Tibial nerve (tissue), 4 donors: ENCODE measurements around the gene PHYH.

Experiments used
- CTCF ChIP-seq, 5 experiments: fragments of 200-600 bp in 3 of 5; fragments of 450-650 bp in 2 of 5; sonication (generic) in 3 of 5; IDR thresholded peaks; one replicate each; pipeline ENCODE4 v1.5.1; 2016 to 2019; ENCODE audit warnings: antibody characterized with exemption in 5 of 5, mild to moderate bottlenecking in 3 of 5, moderate library complexity in 2 of 5
- EP300 ChIP-seq, 2 donors: sonication (generic); formaldehyde crosslinking; IDR thresholded peaks; one replicate each; pipeline ENCODE4 v1.6.1; 2017; ENCODE audit warnings: antibody characterized with exemption in 2 of 2, mild to moderate bottlenecking in 1 of 2
- POLR2A ChIP-seq, 2 donors: fragments of 450-650 bp; IDR thresholded peaks; one replicate each; pipeline ENCODE4 v1.6.1; 2017; ENCODE audit warnings: antibody characterized with exemption in 2 of 2, mild to moderate bottlenecking in 2 of 2, moderate library complexity in 2 of 2

GRCh38 chr10:13347043-13347499, 47.2 kb upstream of the PHYH start:
- TF ChIP-seq CTCF (IDR thresholded peaks at IDR 0.05) (no peak), POLR2A (IDR thresholded peaks at IDR 0.05) (no peak), EP300 (IDR thresholded peaks at IDR 0.05) (no peak)
